C4-2B (cell line): ENCODE data around the gene DENND4C.

ENCODE experiments used
- H3K27ac ChIP-seq: fragments of 450-650 bp; 2 replicates; pipeline ENCODE4 v1.5.1; 2017
- ZFX ChIP-seq: fragments of 450-650 bp; IDR thresholded peaks from 2 replicates; pipeline ENCODE4 v1.6.1; 2017
- TF ChIP-seq, protein P1 (sequence below): fragments of 450-650 bp; conservative IDR thresholded peaks from 2 replicates; pipeline ENCODE4 v1.5.1; 2017; ENCODE audit warnings: mild to moderate bottlenecking

The DENND4C gene

DNA sequence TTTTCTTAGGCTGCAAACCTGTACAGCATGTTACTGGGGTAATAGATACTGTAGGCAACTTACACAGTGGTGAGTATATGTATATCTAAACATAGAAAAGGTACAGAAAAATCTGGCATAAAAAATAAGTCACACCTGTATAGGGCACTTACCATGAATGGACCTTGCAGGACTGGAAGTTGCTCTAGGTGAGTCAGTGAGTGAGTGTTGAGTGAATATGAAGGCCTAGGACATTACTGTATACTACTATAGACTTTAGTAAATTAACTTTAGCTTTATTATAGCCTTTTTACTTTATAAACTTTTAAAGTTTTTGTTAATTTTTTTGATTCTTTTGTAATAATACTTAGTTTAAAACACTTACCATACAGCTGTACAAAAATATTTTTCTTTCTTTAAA, 51.3 kb downstream of the DENND4C start:
- H3K27ac ChIP-seq = no peak overlapping the region
- TF ChIP-seq, protein P1, sequence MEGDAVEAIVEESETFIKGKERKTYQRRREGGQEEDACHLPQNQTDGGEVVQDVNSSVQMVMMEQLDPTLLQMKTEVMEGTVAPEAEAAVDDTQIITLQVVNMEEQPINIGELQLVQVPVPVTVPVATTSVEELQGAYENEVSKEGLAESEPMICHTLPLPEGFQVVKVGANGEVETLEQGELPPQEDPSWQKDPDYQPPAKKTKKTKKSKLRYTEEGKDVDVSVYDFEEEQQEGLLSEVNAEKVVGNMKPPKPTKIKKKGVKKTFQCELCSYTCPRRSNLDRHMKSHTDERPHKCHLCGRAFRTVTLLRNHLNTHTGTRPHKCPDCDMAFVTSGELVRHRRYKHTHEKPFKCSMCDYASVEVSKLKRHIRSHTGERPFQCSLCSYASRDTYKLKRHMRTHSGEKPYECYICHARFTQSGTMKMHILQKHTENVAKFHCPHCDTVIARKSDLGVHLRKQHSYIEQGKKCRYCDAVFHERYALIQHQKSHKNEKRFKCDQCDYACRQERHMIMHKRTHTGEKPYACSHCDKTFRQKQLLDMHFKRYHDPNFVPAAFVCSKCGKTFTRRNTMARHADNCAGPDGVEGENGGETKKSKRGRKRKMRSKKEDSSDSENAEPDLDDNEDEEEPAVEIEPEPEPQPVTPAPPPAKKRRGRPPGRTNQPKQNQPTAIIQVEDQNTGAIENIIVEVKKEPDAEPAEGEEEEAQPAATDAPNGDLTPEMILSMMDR = no peak

- TF ChIP-seq, protein P1 = no peak
- no peak for TF ChIP-seq ZFX
- no peak overlapping the region for H3K27ac ChIP-seq
Measured at GRCh38 chr9:19283072-19283710, 52.7 kb downstream of the DENND4C start.

DNA sequence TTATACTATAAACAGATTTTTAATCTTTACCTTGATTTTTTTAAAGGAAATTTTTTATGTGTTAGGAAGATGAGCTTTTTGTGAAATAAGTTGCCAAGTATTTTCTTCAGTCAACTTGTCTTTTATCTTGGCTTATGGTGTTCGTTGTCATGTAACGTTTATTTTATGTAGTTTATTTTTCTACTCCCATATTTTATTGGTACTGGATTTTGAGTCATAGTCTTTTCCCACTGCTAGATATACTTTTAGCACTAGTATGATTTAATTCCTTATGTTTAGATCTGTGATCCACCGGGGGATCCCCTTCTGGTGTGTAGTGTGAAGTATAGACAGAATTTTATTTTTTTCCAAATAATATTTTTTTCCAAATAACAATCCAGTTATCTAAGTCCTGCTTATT, 54.2 kb downstream of the DENND4C start:
- no peak overlapping the region for H3K27ac ChIP-seq
- TF ChIP-seq, protein P1 = no peak
- no peak for TF ChIP-seq ZFX

DNA sequence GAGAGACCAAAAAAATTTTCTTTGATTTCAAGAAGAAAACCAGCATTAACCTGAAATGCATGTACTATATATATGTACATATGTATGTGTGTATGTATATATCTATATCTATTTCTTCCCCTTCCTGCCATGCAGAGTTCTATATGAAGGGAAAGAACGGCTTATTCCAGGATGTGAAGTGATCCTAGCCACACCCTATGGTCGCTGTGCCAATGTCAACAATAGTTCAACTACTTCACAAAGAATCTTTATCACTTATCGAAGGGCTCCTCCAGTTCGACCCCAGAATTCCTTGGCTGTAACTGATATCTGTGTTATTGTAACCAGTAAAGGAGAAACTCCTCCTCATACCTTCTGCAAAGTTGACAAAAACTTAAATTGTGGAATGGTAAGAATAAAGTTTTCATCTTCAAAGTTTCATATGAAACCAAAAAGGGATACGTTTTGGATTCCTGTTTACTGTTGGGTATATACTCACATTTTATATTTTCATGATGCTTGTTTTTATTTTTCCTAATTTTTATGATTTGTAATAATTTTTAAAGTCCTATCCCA, 56.2 kb downstream of the DENND4C start:
- H3K27ac ChIP-seq = no peak overlapping the region

DNA sequence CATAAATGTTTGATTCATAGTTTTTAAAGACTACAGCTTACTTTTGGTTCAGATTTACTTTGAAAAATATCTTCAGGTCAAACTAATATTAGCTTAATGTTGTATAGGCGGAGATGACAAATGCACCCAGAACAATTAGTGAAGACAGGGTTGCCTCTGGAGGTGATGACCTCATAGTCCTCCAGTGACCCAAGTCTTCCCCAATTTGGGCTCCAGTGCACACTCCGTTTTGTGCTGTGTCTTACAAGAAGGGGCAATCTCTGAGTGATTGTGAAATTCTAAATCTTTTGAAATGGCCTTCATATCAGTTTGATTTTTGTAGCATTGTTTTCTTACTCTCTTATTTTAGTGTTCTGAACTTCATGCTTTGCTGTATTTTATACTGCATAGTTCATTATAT, 57.6 kb downstream of the DENND4C start:
- TF ChIP-seq, protein P1 = no peak
- no peak for TF ChIP-seq ZFX
- no peak overlapping the region for H3K27ac ChIP-seq

More for the DNA sequence above, 56.2 kb downstream of the DENND4C start:
- TF ChIP-seq ZFX = no peak
- TF ChIP-seq, protein P1 = no peak

- H3K27ac ChIP-seq = no peak overlapping the region
- no peak for TF ChIP-seq ZFX
- TF ChIP-seq, protein P1 = no peak
Measured at GRCh38 chr9:19290103-19290502, 59.6 kb downstream of the DENND4C start.

DNA sequence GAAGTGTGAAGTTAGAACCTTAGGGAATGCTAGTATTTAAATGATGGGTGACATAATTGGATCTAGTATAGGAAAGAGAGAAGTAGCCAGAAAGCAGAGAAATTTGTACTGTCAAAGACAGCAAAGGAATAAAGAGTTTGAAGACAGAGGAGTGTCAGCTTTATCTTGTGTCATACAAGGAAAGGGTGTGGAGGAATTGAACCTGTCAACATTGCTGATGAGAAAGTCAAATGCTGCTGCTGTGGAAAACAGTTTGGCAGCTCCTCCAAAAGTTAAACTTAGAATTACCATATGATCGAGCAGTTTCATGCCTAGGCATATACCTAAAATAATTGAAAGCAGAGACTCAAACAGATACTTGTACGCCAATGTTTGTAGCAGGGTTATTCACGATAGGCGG, 63.7 kb downstream of the DENND4C start:
- no peak for TF ChIP-seq ZFX
- H3K27ac ChIP-seq = no peak overlapping the region

DNA sequence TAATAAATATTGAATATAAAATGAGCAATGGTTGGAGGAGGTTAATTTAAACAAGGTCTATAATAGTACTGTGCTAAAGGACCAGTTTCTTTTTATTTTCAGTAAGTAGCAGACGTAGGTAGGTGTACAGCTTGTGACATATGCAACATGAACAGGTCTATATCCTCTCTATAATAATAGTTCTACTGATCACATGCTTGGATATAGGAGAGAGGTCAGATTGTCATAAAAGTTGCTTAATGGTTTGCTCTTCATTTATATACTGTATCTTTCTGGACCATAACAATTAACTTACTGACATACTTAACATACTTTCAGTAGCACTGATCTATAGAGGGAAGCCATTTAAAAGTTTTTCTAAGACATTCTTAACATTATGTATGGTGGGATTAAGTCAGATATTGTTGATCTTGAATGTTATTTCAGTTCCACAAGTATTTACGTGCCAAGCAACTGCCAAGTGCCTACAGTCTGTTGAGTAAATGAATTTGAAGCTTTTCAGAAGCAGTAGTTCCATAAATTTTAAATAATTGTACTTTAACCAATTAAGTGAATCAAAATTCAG, 68.0 kb downstream of the DENND4C start:
- H3K27ac ChIP-seq = no peak overlapping the region
- TF ChIP-seq, protein P1 = no peak
- no peak for TF ChIP-seq ZFX
